ENCODE measurements around the gene PHLDA3.

DNA sequence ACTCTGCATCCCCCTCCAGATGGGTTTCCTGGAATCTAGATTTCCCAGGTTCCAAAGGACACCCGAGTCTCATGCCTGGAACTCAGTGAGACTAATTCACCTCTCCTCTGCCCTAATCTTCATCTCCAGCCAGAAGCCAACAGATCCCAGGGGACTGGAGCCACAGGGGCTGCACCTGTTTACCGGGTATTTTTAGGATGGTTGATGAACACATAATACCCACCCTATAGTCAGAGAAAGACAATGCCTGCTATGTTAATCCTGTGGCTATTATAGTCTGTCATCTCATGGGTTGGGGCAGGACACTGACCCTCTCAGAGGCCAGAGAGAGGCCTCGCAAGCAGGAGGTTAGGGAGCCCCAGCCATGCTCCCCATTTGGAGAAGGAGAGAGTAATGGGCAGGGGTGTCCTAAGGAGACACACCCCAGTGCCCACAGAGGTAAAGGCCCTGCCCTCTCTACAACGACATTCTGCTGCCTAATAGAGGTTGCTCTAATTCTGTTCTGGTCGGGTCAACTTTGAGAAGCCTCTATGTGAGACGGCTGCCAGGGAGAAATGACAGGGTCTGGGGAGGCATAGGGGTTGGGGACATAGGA is 46.5 kb downstream of the PHLDA3 start:
- TF ChIP-seq, protein P1, sequence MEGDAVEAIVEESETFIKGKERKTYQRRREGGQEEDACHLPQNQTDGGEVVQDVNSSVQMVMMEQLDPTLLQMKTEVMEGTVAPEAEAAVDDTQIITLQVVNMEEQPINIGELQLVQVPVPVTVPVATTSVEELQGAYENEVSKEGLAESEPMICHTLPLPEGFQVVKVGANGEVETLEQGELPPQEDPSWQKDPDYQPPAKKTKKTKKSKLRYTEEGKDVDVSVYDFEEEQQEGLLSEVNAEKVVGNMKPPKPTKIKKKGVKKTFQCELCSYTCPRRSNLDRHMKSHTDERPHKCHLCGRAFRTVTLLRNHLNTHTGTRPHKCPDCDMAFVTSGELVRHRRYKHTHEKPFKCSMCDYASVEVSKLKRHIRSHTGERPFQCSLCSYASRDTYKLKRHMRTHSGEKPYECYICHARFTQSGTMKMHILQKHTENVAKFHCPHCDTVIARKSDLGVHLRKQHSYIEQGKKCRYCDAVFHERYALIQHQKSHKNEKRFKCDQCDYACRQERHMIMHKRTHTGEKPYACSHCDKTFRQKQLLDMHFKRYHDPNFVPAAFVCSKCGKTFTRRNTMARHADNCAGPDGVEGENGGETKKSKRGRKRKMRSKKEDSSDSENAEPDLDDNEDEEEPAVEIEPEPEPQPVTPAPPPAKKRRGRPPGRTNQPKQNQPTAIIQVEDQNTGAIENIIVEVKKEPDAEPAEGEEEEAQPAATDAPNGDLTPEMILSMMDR (IDR thresholded peaks at IDR 0.05), result no peak
- no peak for TF ChIP-seq POLR2A (IDR thresholded peaks at IDR 0.05)
